Heart right ventricle (tissue), 16 donors: ENCODE measurements around the gene SACM1L. TPM values are rescaled to one million over a fixed set of nuclear protein-coding genes. Genes with fewer than 3 reads are reported as not detected.

Source experiments
- ATAC-seq, 8 donors: fragments of 200-7000 bp; cut with Tn5 transposase; one replicate each; pipeline ENCODE4 v1.9.1; 2020; ENCODE audit warnings: mild to moderate bottlenecking in 8 of 8, moderate library complexity in 8 of 8, moderate number of reproducible peaks in 1 of 8
- DNase-seq, 2 donors: peaks; one replicate each; pipeline ENCODE4 v3.0.0-alpha.2; 2020
- H3K27ac ChIP-seq, 10 donors: fragments of 200-600 bp; sonication (generic) in 2 of 10; one replicate each; pipeline versions ENCODE4 v1.5.0 to v1.8.0; 2020 to 2022; ENCODE audit warnings: mild to moderate bottlenecking in 3 of 10
- H3K27me3 ChIP-seq, 7 donors: fragments of 200-600 bp; one replicate each; pipeline ENCODE4 v1.8.0; 2021 to 2022; ENCODE audit warnings: mild to moderate bottlenecking in 2 of 7
- H3K36me3 ChIP-seq, 9 donors: fragments of 200-600 bp; sonication (generic) in 1 of 9; one replicate each; pipeline versions ENCODE4 v1.5.0 to v1.8.0; 2020 to 2022; ENCODE audit warnings: mild to moderate bottlenecking in 2 of 9
- H3K4me1 ChIP-seq, 9 donors: fragments of 200-600 bp; sonication (generic) in 1 of 9; one replicate each; pipeline versions ENCODE4 v1.5.0 to v1.8.0; 2020 to 2022; ENCODE audit warnings: mild to moderate bottlenecking in 4 of 9
- H3K4me3 ChIP-seq, 10 donors: fragments of 200-600 bp; sonication (generic) in 2 of 10; one replicate each; pipeline versions ENCODE4 v1.5.0 to v1.8.0; 2020 to 2022; ENCODE audit warnings: mild to moderate bottlenecking in 7 of 10, moderate library complexity in 2 of 10
- H3K9me3 ChIP-seq, 11 donors: fragments of 200-600 bp in 10 of 11; sonication (generic) in 2 of 11; one replicate each; pipeline versions ENCODE4 v1.5.0 to v1.8.0; 2013 to 2022; ENCODE audit warnings: mild to moderate bottlenecking in 2 of 11, control low read depth in 1 of 11, moderate library complexity in 1 of 11
- WGBS, 2 donors: extraction: QIAGEN DNeasy Blood & Tissue Kit; methylation state at CpG; one replicate each; pipeline ENCODE4 v1.1.7; 2013; ENCODE audit warnings: inconsistent platforms in 1 of 2; 5-methylcytosine and 5-hydroxymethylcytosine counted together
- intact Hi-C, 10 donors: fragments of 100-400 bp; cut with DNase I; formaldehyde crosslinking; loops; one replicate each; pipeline versions ENCODE4 v1.11.1 to v1.14.2; 2022
- polyA plus RNA-seq, 2 donors: library from polyadenylated mRNA; stranded (reverse); fragments of 200-250 nt; gene quantifications; one replicate each; pipeline ENCODE4 v1.2.3, GENCODE V29; 2013
- total RNA-seq, 10 donors: library from RNA; stranded (reverse); fragmentation: NEBNext Ultra II Directional in 3 of 10; extraction: Animal tissue kit (Norgen Biotek cat#: 25700) in 3 of 10; gene quantifications; one replicate each; pipeline versions ENCODE4 v1.2.1 to v1.2.4, GENCODE V29; 2021 to 2023
- TF ChIP-seq, protein P1 (sequence below), 9 donors: fragments of 200-600 bp; sonication (generic) in 2 of 9; IDR thresholded peaks; one replicate each; pipeline versions ENCODE4 v1.5.0 to v1.8.0; 2021 to 2022; ENCODE audit warnings: antibody characterized with exemption in 9 of 9, mild to moderate bottlenecking in 5 of 9, moderate library complexity in 1 of 9
- donor health status: Arrhythmogenic right ventricular cardiomyopathy.
- donor health status: ischemic (EF 13 %, LVEDD 7.1; RV severe dilation, severe dysfunction).
- donor health status: healthy with polysubstance abuse.
- donor health status: DM: no; HTN: yes; CAD: no.
- donor health status: DM: no; HTN: no; CAD: no.
- donor health status: ischemic (EF 25% LVEDD 6.9; RV normal size, moderate dysfunction).
- donor health status: ischemic (EF 25% LVEDD 5.7; RV mildly dilated, moderate dysfunction).
- donor health status: healthy.
- donor health status: DM: yes; HTN: yes; CAD: no.
- donor health status: Ischemic cardiomyopathy.
- donor health status: ischemic (EF 35%, LVEDD 5.7; RV mildly dilated, moderate dysfunction).
- donor health status: nonischemic (EF 11% LVEDD 7.7; RV severe dilation, severe dysfunction).
- donor health status: DM: yes; HTN: yes; CAD: no.
- donor health status: PGD.
- donor health status: ischemic (EF 29% LVEDD 5.4; RV normal size, mild dysfunction).
- donor health status: nonischemic (EF 23%, LVEDD 6.1; RV moderate dilation, normal function).

Gene SACM1L
- total and polyA plus RNA-seq, 12 donors, result 15.4 to 28.7 (median 23.6) TPM

DNA sequence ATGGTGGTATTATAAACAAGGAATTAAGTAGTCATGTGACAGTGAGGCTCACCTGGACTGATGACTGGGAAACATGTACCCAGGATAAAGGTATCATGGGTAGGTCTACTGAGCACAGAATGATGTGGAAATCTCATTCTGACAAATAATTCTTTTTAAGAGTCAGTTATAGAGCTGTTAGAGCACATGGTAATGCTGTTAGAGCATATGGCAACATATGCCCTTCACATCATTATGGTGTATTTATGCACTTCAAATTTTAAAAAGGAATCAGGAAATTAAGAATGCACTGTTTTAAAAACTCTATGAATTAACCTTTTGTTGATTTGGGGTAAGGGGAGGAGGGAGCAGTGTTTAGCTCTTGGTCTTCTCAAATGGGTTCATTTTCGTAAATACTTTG, 105.5 kb downstream of the SACM1L start:
- Histone ChIP-seq H3K36me3 (no peaks in the 10 kb centered on the region), H3K27ac (no peak overlapping the region), H3K27me3 (peaks cover 3 to 64% (median 48%) of the 10 kb centered on the region in 7 donors), H3K4me3 (no peak overlapping the region), H3K4me1 (peaks cover 0 to 16% (median 9%) of the 10 kb centered on the region in 9 donors), H3K9me3 (peaks cover 0 to 7% (median 2%) of the 10 kb centered on the region in 11 donors)
- DNase-seq, result no peak
- WGBS, 2 donors, result 94 to 95% methylated on average over 1 of the region's 1 CpG
- intact Hi-C loops, result no loop called here
- TF ChIP-seq, protein P1, sequence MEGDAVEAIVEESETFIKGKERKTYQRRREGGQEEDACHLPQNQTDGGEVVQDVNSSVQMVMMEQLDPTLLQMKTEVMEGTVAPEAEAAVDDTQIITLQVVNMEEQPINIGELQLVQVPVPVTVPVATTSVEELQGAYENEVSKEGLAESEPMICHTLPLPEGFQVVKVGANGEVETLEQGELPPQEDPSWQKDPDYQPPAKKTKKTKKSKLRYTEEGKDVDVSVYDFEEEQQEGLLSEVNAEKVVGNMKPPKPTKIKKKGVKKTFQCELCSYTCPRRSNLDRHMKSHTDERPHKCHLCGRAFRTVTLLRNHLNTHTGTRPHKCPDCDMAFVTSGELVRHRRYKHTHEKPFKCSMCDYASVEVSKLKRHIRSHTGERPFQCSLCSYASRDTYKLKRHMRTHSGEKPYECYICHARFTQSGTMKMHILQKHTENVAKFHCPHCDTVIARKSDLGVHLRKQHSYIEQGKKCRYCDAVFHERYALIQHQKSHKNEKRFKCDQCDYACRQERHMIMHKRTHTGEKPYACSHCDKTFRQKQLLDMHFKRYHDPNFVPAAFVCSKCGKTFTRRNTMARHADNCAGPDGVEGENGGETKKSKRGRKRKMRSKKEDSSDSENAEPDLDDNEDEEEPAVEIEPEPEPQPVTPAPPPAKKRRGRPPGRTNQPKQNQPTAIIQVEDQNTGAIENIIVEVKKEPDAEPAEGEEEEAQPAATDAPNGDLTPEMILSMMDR (IDR thresholded peaks at IDR 0.05), result no peak
- ATAC-seq, result no peak

Other genes starting within 250 kb of the SACM1L start
- 10 to 100 TPM; 24.1 to 47.6 (median 35.5) TPM for gene LIMD1, start 94.6 kb upstream of the SACM1L start, total RNA-seq
- gene LIMD1, start 94.6 kb upstream of the SACM1L start, polyA plus RNA-seq, result 10 to 100 TPM in 1 of 2 donors, 1 to 10 TPM in 1; 6.1 to 21.7 TPM
- under 1 TPM in 1 of 10 donors, not detected in 9; 0.09 TPM for gene SLC6A20, start 107.1 kb downstream of the SACM1L start, total RNA-seq
- under 1 TPM in 1 of 2 donors, not detected in 1; 0.06 TPM for gene SLC6A20, start 107.1 kb downstream of the SACM1L start, polyA plus RNA-seq
- gene LZTFL1, start 152.7 kb downstream of the SACM1L start, total RNA-seq, result 10 to 100 TPM in 3 of 10 donors, 1 to 10 TPM in 7; 6.0 to 12.2 (median 8.7) TPM
- 1 to 10 TPM; 2.6 to 6.6 TPM for gene LZTFL1, start 152.7 kb downstream of the SACM1L start, polyA plus RNA-seq
- not detected for gene CCR9, start 197.1 kb downstream of the SACM1L start, total RNA-seq
- gene CCR9, start 197.1 kb downstream of the SACM1L start, polyA plus RNA-seq, result not detected